SK-N-SH treated with all-trans-retinoic acid at 6 μM for 48 hours (cell line): ENCODE measurements around the gene GALNT15.

Experiments used
- ATAC-seq: fragments of 200-7000 bp; cut with Tn5 transposase; 3 replicates; pipeline ENCODE4 v1.9.1; 2020; ENCODE audit warnings: mild to moderate bottlenecking, moderate library complexity
- ARNTL ChIP-seq: fragments of 450-650 bp; formaldehyde crosslinking; IDR thresholded peaks from 2 replicates; pipeline ENCODE4 v1.5.0; 2020; ENCODE audit warnings: low read depth, mild to moderate bottlenecking, moderate library complexity, borderline replicate concordance
- BACH2 ChIP-seq: fragments of 250-450 bp; sonication (Bioruptor Pico); IDR thresholded peaks from 2 replicates; pipeline ENCODE4 v1.9.0; 2021; ENCODE audit warnings: mild to moderate bottlenecking, borderline replicate concordance
- CREB5 ChIP-seq: fragments of 250-450 bp; sonication (Bioruptor Pico); IDR thresholded peaks from 2 replicates; pipeline ENCODE4 v1.5.1; 2020; ENCODE audit warnings: low read depth, mild to moderate bottlenecking, moderate library complexity
- CSDC2 ChIP-seq: fragments of 250-450 bp; sonication (Bioruptor Pico); IDR thresholded peaks from 2 replicates; pipeline ENCODE4 v1.5.0; 2020; ENCODE audit warnings: mild to moderate bottlenecking, moderate library complexity
- CSRNP3 ChIP-seq: fragments of 250-450 bp; sonication (Bioruptor Pico); IDR thresholded peaks from 2 replicates; pipeline ENCODE4 v1.5.1; 2021; ENCODE audit warnings: mild to moderate bottlenecking, moderate library complexity
- ESRRG ChIP-seq: fragments of 250-450 bp; sonication (Bioruptor Pico); IDR thresholded peaks from 2 replicates; pipeline ENCODE4 v1.6.1; 2021; ENCODE audit warnings: mild to moderate bottlenecking
- GLIS3 ChIP-seq: fragments of 250-450 bp; sonication (Bioruptor Pico); IDR thresholded peaks from 2 replicates; pipeline ENCODE4 v1.5.0; 2020; ENCODE audit warnings: mild to moderate bottlenecking, moderate library complexity
- ISL1 ChIP-seq: fragments of 250-450 bp; sonication (Bioruptor Pico); IDR thresholded peaks from 2 replicates; pipeline ENCODE4 v2.1.2; 2022; ENCODE audit warnings: mild to moderate bottlenecking, moderate library complexity
- OSR1 ChIP-seq: fragments of 250-450 bp; sonication (Bioruptor Pico); IDR thresholded peaks from 2 replicates; pipeline ENCODE4 v1.8.0; 2022; ENCODE audit warnings: moderate library complexity, mild to moderate bottlenecking, inconsistent platforms
- PATZ1 ChIP-seq: fragments of 250-450 bp; sonication (Bioruptor Pico); IDR thresholded peaks from 2 replicates; pipeline ENCODE4 v1.8.0; 2020; ENCODE audit warnings: mild to moderate bottlenecking, moderate library complexity, borderline replicate concordance
- POU6F1 ChIP-seq: fragments of 250-450 bp; sonication (Bioruptor Pico); IDR thresholded peaks from 2 replicates; pipeline ENCODE4 v1.8.0; 2021; ENCODE audit warnings: low read depth, mild to moderate bottlenecking, moderate library complexity, borderline replicate concordance
- PPARA ChIP-seq: fragments of 250-450 bp; sonication (Bioruptor Pico); IDR thresholded peaks from 2 replicates; pipeline ENCODE4 v1.5.0; 2020; ENCODE audit warnings: mild to moderate bottlenecking, borderline replicate concordance
- RARB ChIP-seq: fragments of 250-450 bp; sonication (Bioruptor Pico); IDR thresholded peaks from 2 replicates; pipeline ENCODE4 v1.8.0; 2021; ENCODE audit warnings: mild to moderate bottlenecking, moderate library complexity
- SNAI2 ChIP-seq: fragments of 250-450 bp; sonication (Bioruptor Pico); IDR thresholded peaks from 2 replicates; pipeline ENCODE4 v1.5.0; 2020; ENCODE audit warnings: mild to moderate bottlenecking, moderate library complexity
- TCF4 ChIP-seq: fragments of 250-450 bp; sonication (Bioruptor Pico); IDR thresholded peaks from 2 replicates; pipeline ENCODE4 v1.8.0; 2021; ENCODE audit warnings: mild to moderate bottlenecking, moderate library complexity, borderline replicate concordance
- TOX ChIP-seq: fragments of 250-450 bp; sonication (Bioruptor Pico); IDR thresholded peaks from 2 replicates; pipeline ENCODE4 v1.8.0; 2021; ENCODE audit warnings: mild to moderate bottlenecking, moderate library complexity, borderline replicate concordance
- TSHZ2 ChIP-seq: fragments of 250-450 bp; sonication (Bioruptor Pico); IDR thresholded peaks from 2 replicates; pipeline ENCODE4 v1.5.0; 2020; ENCODE audit warnings: mild to moderate bottlenecking, moderate library complexity
- ZC3H10 ChIP-seq: fragments of 250-450 bp; sonication (Bioruptor Pico); IDR thresholded peaks from 2 replicates; pipeline ENCODE4 v1.5.1; 2021; ENCODE audit warnings: mild to moderate bottlenecking, moderate library complexity
- ZFP3 ChIP-seq: fragments of 250-450 bp; sonication (Bioruptor Pico); IDR thresholded peaks from 2 replicates; pipeline ENCODE4 v1.5.0; 2020; ENCODE audit warnings: mild to moderate bottlenecking, moderate library complexity
- ZFP30 ChIP-seq: fragments of 450-650 bp; formaldehyde crosslinking; IDR thresholded peaks from 2 replicates; pipeline ENCODE4 v1.5.0; 2022; ENCODE audit warnings: mild to moderate bottlenecking, moderate library complexity
- ZNF565 ChIP-seq: fragments of 450-650 bp; formaldehyde crosslinking; conservative IDR thresholded peaks from 2 replicates; pipeline ENCODE4 v1.5.0; 2020; ENCODE audit warnings: low read depth, mild to moderate bottlenecking, moderate library complexity
- ZNF70 ChIP-seq: fragments of 450-650 bp; formaldehyde crosslinking; IDR thresholded peaks from 2 replicates; pipeline ENCODE4 v1.5.0; 2020; ENCODE audit warnings: mild to moderate bottlenecking, moderate library complexity
- ZNF8 ChIP-seq: fragments of 450-650 bp; formaldehyde crosslinking; IDR thresholded peaks from 2 replicates; pipeline ENCODE4 v1.5.0; 2020; ENCODE audit warnings: mild to moderate bottlenecking, moderate library complexity

GALNT15 gene

GRCh38 chr3:16277471-16277870 lies 103.0 kb downstream of the GALNT15 start:
- TF ChIP-seq GLIS3 (CRISPR knock-in tag) (no peak), RARB (CRISPR knock-in tag) (no peak), ZC3H10 (CRISPR knock-in tag) (no peak), ZFP3 (CRISPR knock-in tag) (no peak), BACH2 (CRISPR knock-in tag) (no peak), CSRNP3 (no peak), ISL1 (CRISPR knock-in tag) (no peak), OSR1 (CRISPR knock-in tag) (no peak), ESRRG (CRISPR knock-in tag) (no peak), CSDC2 (CRISPR knock-in tag) (no peak), ZNF70 (no peak), CREB5 (CRISPR knock-in tag) (no peak), ZNF8 (CRISPR knock-in tag) (no peak), ARNTL (no peak), ZNF565 (CRISPR knock-in tag) (no peak), POU6F1 (CRISPR knock-in tag) (no peak)
- no peak for ATAC-seq

- TF ChIP-seq PATZ1 (CRISPR knock-in tag) (no peak), ZNF8 (CRISPR knock-in tag) (no peak), ZNF565 (CRISPR knock-in tag) (no peak), OSR1 (CRISPR knock-in tag) (no peak), BACH2 (CRISPR knock-in tag) (no peak), RARB (CRISPR knock-in tag) (no peak), ZNF70 (no peak), CSDC2 (CRISPR knock-in tag) (no peak), POU6F1 (CRISPR knock-in tag) (no peak), TOX (no peak), CSRNP3 (no peak), ZC3H10 (CRISPR knock-in tag) (no peak), CREB5 (CRISPR knock-in tag) (no peak), ZFP3 (CRISPR knock-in tag) (no peak), SNAI2 (CRISPR knock-in tag) (no peak), TSHZ2 (CRISPR knock-in tag) (no peak), ZFP30 (no peak), PPARA (CRISPR knock-in tag) (no peak), ISL1 (CRISPR knock-in tag) (no peak), TCF4 (CRISPR knock-in tag) (no peak)
- TF ChIP-seq, all 23 proteins: peak for 0
- ATAC-seq, result no peak
Observed at GRCh38 chr3:16279010-16279801, 104.7 kb downstream of the GALNT15 start.
